A549 (cell line): ENCODE results near the gene BCL6. TPM values are rescaled to one million over a fixed set of nuclear protein-coding genes. Genes with fewer than 3 reads are reported as not detected.

ENCODE experiments used
- ATAC-seq, 2 experiments: fragments of 200-7000 bp in 1 of 2; fragments of >200 bp in 1 of 2; cut with Nextera tagmentation in 1 of 2; cut with Tn5 transposase in 1 of 2; 3 replicates each; pipeline versions ENCODE4 v1.8.0 to v1.9.1; 2018 to 2020; ENCODE audit warnings: mild to moderate bottlenecking in 1 of 2, moderate library complexity in 1 of 2
- CTCF ChIA-PET: fragments of 300-600 bp; sonication (Branson Sonifier 250); formaldehyde crosslinking; extraction: SDS; loops from one replicate; lab custom pipeline; 2021; ENCODE audit warnings: antibody characterized with exemption, inconsistent platforms; lab: Yijun Ruan, JAX
- POLR2A ChIA-PET: fragments of 350-600 bp; formaldehyde crosslinking; extraction: SDS; loops from one replicate; lab custom pipeline; 2021; ENCODE audit warnings: antibody characterized with exemption, inconsistent platforms; lab: Yijun Ruan, JAX
- DNase-seq, 2 experiments: peaks; one replicate each; pipeline versions ENCODE4 v3.0.0 to v3.0.0-alpha.2; 2011 to 2016; ENCODE audit warnings: low read depth in 1 of 2, low spot score in 1 of 2
- FAIRE-seq: peaks from 2 replicates; lab custom pipeline; 2011; peaks lifted over from hg19 to GRCh38; lab: Jason Lieb, UNC
- H3K27ac ChIP-seq, 2 experiments: fragments of >200 bp; sonication (Bioruptor Twin); formaldehyde crosslinking; 3 replicates each; pipeline ENCODE4 v1.5.1; 2016 to 2017
- H3K4me1 ChIP-seq: fragments of >200 bp; sonication (Bioruptor Twin); formaldehyde crosslinking; 3 replicates; pipeline ENCODE4 v1.6.1; 2016
- H3K4me2 ChIP-seq: fragments of >200 bp; sonication (Bioruptor Twin); formaldehyde crosslinking; 3 replicates; pipeline ENCODE4 v1.6.1; 2016
- H3K4me3 ChIP-seq: fragments of >200 bp; sonication (Bioruptor Twin); formaldehyde crosslinking; 3 replicates; pipeline ENCODE4 v1.5.1; 2016
- H3K9me3 ChIP-seq: fragments of >200 bp; sonication (Bioruptor Twin); formaldehyde crosslinking; 3 replicates; pipeline ENCODE4 v1.6.1; 2016
- CBX2 ChIP-seq: fragments of 200-600 bp; sonication (generic); IDR thresholded peaks from 2 replicates; pipeline ENCODE4 v1.6.1; 2016; ENCODE audit warnings: low read depth, mild to moderate bottlenecking, borderline replicate concordance
- CEBPB ChIP-seq, 2 experiments: fragments of >200 bp in 1 of 2; sonication (Bioruptor Twin) in 1 of 2; formaldehyde crosslinking in 1 of 2; IDR thresholded peaks; 2 replicates each; pipeline ENCODE4 v1.6.1; 2012 to 2016
- EHF ChIP-seq: fragments of 250-450 bp; sonication (Bioruptor Pico); IDR thresholded peaks from 2 replicates; pipeline ENCODE4 v1.5.0; 2020; ENCODE audit warnings: mild to moderate bottlenecking
- EP300 ChIP-seq, 2 experiments: fragments of >200 bp; sonication (Bioruptor Twin); formaldehyde crosslinking; IDR thresholded peaks; 2 replicates in 1 of 2; 3 replicates in 1 of 2; pipeline ENCODE4 v1.6.1; 2016 to 2017
- FOSB ChIP-seq: fragments of 250-450 bp; sonication (Bioruptor Pico); IDR thresholded peaks from 2 replicates; pipeline ENCODE4 v1.5.0; 2020; ENCODE audit warnings: mild to moderate bottlenecking, moderate library complexity
- FOXS1 ChIP-seq: fragments of 250-450 bp; sonication (Bioruptor Pico); IDR thresholded peaks from 2 replicates; pipeline ENCODE4 v1.5.0; 2020; ENCODE audit warnings: mild to moderate bottlenecking, moderate library complexity
- HOXB13 ChIP-seq: fragments of 250-450 bp; sonication (Bioruptor Pico); IDR thresholded peaks from 2 replicates; pipeline ENCODE4 v1.5.0; 2020; ENCODE audit warnings: low read depth, mild to moderate bottlenecking, moderate library complexity
- KDM1A ChIP-seq: fragments of 200-600 bp; sonication (generic); IDR thresholded peaks from 2 replicates; pipeline ENCODE4 v1.6.1; 2016; ENCODE audit warnings: low read depth, mild to moderate bottlenecking
- MYC ChIP-seq: IDR thresholded peaks from 2 replicates; pipeline ENCODE4 v1.6.1; 2012; ENCODE audit warnings: mild to moderate bottlenecking, inconsistent platforms, low read length, improper control_type of control experiment, borderline replicate concordance
- NFE2L2 ChIP-seq: fragments of 150-350 bp; conservative IDR thresholded peaks from 2 replicates; pipeline ENCODE4 v1.6.1; 2014; ENCODE audit warnings: low read length
- NR3C1 ChIP-seq: fragments of >200 bp; sonication (Bioruptor Twin); formaldehyde crosslinking; IDR thresholded peaks from 3 replicates; pipeline ENCODE4 v1.6.1; 2017
- RFX5 ChIP-seq: fragments of 450-650 bp; IDR thresholded peaks from 2 replicates; pipeline ENCODE4 v1.7.1; 2014; ENCODE audit warnings: antibody characterized with exemption, mild to moderate bottlenecking, moderate library complexity
- ZC3H11A ChIP-seq: fragments of 450-650 bp; IDR thresholded peaks from 2 replicates; pipeline ENCODE4 v1.6.1; 2014; ENCODE audit warnings: antibody characterized with exemption, mild to moderate bottlenecking
- ZNF302 ChIP-seq: fragments of 250-450 bp; sonication (Bioruptor Pico); IDR thresholded peaks from 2 replicates; pipeline ENCODE4 v1.9.0; 2021; ENCODE audit warnings: inconsistent platforms, mild to moderate bottlenecking, moderate library complexity
- WGBS: methylation state at CpG from one replicate; pipeline ENCODE4 v1.1.6; 2017; ENCODE audit errors: missing lambda C conversion rate; 5-methylcytosine and 5-hydroxymethylcytosine counted together
- polyA plus RNA-seq, 4 experiments: library from polyadenylated mRNA; depleted of rRNA in 3 of 4; stranded (reverse); fragments of >200 nt; fragmentation: RNase III in 1 of 4; extraction: RNeasy Plus Mini Kit Qiagen cat#74134 plus additional on column Dnase treatment in 1 of 4; gene quantifications; 2 replicates in 3 of 4; 3 replicates in 1 of 4; pipeline ENCODE4 v1.2.3, GENCODE V29; 2011 to 2017
- TF ChIP-seq, protein P1 (sequence below): fragments of 450-650 bp; IDR thresholded peaks from 2 replicates; pipeline ENCODE4 v1.6.1; 2014; ENCODE audit warnings: antibody characterized with exemption
- TF ChIP-seq, protein P2 (sequence below): fragments of 250-450 bp; sonication (Bioruptor Pico); IDR thresholded peaks from 2 replicates; pipeline ENCODE4 v1.5.0; 2021; ENCODE audit warnings: mild to moderate bottlenecking, moderate library complexity, borderline replicate concordance
- TF ChIP-seq, protein P3 (sequence below): IDR thresholded peaks from 2 replicates; pipeline ENCODE4 v1.6.1; 2012
- TF ChIP-seq, protein P4 (sequence below): IDR thresholded peaks from 2 replicates; pipeline ENCODE4 v1.6.1; 2012

Gene BCL6
- polyA plus RNA-seq, 2 of the 4 experiments (the other 2 are of a cell fraction): 7.0 to 10.4 TPM

DNA sequence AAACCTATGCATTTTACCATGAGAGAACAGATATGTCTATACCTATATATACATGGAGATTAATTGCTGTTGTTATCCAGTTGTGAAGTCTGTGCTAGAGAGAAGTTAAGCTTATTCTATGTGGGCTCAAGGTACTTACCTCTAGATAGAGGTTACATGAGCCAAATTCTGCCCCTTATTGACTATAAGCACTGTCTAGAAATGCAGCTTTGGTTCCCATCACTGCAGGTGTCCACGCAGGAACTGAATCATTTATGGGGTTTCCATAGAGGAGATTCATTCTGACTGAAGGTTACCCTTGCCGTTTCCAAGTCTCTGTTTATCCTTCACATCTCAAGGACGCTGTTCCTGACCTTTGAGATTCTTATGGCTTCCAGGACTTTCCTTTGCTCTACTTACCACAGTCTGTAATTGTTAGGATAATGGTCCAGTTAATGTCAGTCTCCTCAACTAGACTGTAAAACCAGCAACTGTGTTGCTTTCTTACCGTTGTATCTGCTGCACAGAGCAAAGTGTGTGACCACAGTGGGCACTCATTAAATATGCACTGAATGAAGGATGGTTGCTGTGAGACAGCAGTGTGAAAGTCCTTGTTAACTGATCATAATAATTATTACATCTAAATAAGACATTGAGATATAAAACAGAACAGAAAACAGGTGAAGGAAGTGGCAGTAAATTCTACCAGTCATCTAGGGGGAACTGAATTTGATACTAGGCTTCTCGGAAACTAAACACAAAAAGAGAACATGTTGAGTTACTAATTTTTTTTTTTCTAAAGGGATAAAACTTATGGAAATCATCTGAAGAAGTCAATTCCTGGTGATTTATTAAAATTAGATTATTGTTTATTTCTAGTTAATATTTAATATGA lies 44.0 kb upstream of the BCL6 start (continued):
- TF ChIP-seq, protein P1, sequence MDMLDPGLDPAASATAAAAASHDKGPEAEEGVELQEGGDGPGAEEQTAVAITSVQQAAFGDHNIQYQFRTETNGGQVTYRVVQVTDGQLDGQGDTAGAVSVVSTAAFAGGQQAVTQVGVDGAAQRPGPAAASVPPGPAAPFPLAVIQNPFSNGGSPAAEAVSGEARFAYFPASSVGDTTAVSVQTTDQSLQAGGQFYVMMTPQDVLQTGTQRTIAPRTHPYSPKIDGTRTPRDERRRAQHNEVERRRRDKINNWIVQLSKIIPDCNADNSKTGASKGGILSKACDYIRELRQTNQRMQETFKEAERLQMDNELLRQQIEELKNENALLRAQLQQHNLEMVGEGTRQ: no peak
- TF ChIP-seq EHF (CRISPR knock-in tag) (no peak), KDM1A (no peak), RFX5 (no peak), CEBPB (IDR thresholded peaks at IDR 0.05) (no peak)

DNA sequence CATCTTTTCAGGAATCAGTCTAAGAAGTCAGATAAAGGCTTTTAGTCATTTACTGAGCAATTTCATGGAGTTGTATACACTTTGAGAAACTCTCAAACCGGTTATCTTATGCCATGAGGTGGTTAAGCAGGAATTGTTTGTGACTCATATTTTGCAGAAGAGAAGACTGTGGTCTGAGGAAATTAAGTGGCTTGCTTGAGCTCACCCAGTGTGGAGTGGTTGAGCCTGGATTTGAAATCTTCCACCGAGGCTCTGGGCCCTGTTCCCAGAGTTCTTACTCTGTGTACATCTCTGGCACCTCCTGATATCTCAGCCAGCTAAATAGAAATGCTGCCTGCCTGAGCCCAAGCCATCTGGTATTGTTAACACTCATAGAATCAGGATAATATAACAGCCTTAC lies 37.8 kb upstream of the BCL6 start:
- ATAC-seq: no peak

DNA sequence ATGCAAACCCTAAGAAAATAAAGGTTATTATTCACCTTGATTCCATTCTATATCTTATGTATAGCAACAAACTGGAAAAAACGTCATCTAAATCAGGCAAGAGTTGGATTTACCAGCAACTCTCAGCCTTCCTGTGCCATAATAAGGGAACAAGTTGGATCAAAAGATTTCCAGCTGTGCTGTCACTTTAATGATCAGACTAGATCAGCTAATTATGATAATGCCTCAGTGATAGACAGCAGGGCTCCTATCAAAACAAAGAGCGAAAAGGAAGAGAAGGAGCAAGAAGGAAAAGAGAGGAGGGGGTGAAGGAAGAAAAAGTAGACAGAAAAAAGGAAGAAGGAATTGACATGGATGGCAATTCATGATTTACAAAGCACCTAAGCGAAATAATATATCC lies 36.7 kb upstream of the BCL6 start:
- WGBS: 83% methylated on average over 3 of the region's 3 CpGs
- CTCF ChIA-PET: no interaction called here

More for the DNA sequence above, 37.8 kb upstream of the BCL6 start:
- FAIRE-seq: no peak
- no peak for TF ChIP-seq FOXS1 (CRISPR knock-in tag)
- TF ChIP-seq, all 56 proteins: peak for 0
- Histone ChIP-seq H3K4me2 (no peak overlapping the region), H3K27ac (no peak overlapping the region), H3K4me3 (no peak overlapping the region), H3K9me3 (no peaks in the 10 kb centered on the region), H3K4me1 (no peaks in the 10 kb centered on the region)
- ChIA-PET CTCF (no interaction called here), POLR2A (no interaction called here)
- no peak for DNase-seq
- 21% methylated on average over 1 of the region's 2 CpGs for WGBS

DNA sequence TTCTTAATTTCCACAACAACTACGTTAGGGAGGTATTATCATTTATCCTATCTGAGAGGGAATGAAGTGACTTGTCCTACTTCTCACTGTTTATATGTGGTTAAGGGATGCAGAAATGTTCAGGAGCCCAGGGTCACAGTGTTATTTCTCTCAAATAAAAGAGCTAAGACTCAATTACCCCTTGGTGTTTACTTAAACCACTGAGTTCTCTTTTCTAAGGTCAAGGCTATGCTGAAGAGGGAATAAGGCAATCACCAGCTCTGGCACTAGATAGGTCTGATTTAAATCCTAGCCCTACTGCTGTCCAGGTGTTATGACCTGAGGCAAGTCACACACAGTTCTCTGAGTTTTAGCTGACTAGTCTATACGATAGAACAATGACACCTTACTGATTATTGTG lies 35.7 kb upstream of the BCL6 start:
- WGBS: 57% methylated on average over 2 of the region's 2 CpGs
- DNase-seq (no peak), ATAC-seq (no peak), FAIRE-seq (no peak)
- no peaks in the 10 kb centered on the region for H3K4me1 ChIP-seq
- H3K4me3 ChIP-seq: no peak overlapping the region
- H3K9me3 ChIP-seq: no peaks in the 10 kb centered on the region
- H3K4me2 ChIP-seq: no peak overlapping the region
- TF ChIP-seq EP300 (IDR thresholded peaks at IDR 0.05): no peak
- TF ChIP-seq HOXB13: no peak
- TF ChIP-seq, protein P2, sequence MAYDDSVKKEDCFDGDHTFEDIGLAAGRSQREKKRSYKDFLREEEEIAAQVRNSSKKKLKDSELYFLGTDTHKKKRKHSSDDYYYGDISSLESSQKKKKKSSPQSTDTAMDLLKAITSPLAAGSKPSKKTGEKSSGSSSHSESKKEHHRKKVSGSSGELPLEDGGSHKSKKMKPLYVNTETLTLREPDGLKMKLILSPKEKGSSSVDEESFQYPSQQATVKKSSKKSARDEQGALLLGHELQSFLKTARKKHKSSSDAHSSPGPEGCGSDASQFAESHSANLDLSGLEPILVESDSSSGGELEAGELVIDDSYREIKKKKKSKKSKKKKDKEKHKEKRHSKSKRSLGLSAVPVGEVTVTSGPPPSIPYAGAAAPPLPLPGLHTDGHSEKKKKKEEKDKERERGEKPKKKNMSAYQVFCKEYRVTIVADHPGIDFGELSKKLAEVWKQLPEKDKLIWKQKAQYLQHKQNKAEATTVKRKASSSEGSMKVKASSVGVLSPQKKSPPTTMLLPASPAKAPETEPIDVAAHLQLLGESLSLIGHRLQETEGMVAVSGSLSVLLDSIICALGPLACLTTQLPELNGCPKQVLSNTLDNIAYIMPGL: no peak
- TF ChIP-seq MYC: no peak
- TF ChIP-seq, protein P3, sequence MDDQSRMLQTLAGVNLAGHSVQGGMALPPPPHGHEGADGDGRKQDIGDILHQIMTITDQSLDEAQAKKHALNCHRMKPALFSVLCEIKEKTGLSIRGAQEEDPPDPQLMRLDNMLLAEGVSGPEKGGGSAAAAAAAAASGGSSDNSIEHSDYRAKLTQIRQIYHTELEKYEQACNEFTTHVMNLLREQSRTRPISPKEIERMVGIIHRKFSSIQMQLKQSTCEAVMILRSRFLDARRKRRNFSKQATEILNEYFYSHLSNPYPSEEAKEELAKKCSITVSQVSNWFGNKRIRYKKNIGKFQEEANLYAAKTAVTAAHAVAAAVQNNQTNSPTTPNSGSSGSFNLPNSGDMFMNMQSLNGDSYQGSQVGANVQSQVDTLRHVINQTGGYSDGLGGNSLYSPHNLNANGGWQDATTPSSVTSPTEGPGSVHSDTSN: no peak
- no peak for TF ChIP-seq FOSB (CRISPR knock-in tag)
- no peak overlapping the region for H3K27ac ChIP-seq
- ChIA-PET POLR2A (no interaction called here), CTCF (no interaction called here)

More for the DNA sequence above, 36.7 kb upstream of the BCL6 start:
- Histone ChIP-seq H3K4me3 (no peak overlapping the region), H3K27ac (no peak overlapping the region), H3K4me1 (no peaks in the 10 kb centered on the region), H3K4me2 (no peak overlapping the region), H3K9me3 (no peaks in the 10 kb centered on the region)
- DNase-seq: no peak
- no peak for ATAC-seq
- POLR2A ChIA-PET: no interaction called here
- no peak for FAIRE-seq
- no peak for TF ChIP-seq NFE2L2
- no peak for TF ChIP-seq ZC3H11A
- no peak for TF ChIP-seq NR3C1
- TF ChIP-seq, protein P3: no peak
- TF ChIP-seq ZNF302 (CRISPR knock-in tag): no peak
- TF ChIP-seq HOXB13: no peak
- TF ChIP-seq, protein P4, sequence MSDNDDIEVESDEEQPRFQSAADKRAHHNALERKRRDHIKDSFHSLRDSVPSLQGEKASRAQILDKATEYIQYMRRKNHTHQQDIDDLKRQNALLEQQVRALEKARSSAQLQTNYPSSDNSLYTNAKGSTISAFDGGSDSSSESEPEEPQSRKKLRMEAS: no peak
- TF ChIP-seq CBX2: no peak
